ENCODE data around the gene SMAP2. TPM values are rescaled to one million over a fixed set of nuclear protein-coding genes. Genes with fewer than 3 reads are reported as not detected.

Gene SMAP2
- polyA plus RNA-seq, 3 donors = 302 to 382 (median 359) TPM

DNA sequence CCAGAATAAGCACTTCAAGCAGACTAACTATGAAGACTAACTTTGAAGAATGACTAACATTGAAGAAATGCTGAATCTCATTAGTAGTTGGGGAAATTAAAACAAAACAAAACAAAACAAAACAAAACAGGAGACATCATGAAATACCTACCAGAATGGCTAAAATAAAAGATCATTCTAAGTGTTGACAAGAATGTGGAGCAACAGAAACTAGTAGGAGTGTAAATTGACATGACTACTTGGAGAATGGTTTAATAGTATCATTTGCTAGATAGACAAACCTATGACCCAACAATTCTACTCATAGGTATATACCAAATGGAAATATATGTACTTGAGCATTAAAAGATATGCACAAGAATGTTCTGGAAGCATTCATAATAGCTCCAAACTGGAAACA is 57.9 kb downstream of the SMAP2 start:
- Mint-ChIP-seq H3K4me3 (no peak overlapping the region), H3K36me3 (peaks cover 3 to 14% of the 10 kb centered on the region in 2 donors), H3K9me3 (peaks cover 0 to 3% (median 0%) of the 10 kb centered on the region in 7 donors), H3K27me3 (ENCODE audit: low read depth in 3 of 3) (no peaks in the 10 kb centered on the region), H3K27ac (no peak overlapping the region), H3K4me1 (no peaks in the 10 kb centered on the region)
- Histone ChIP-seq H3K9ac (ENCODE audit: insufficient read depth, low read length, poor library complexity, severe bottlenecking) (no peak overlapping the region), H3K79me2 (ENCODE audit: insufficient read depth, low read length) (no peaks in the 10 kb centered on the region), H3K27me3 (ENCODE audit: control insufficient read depth in 2 of 2, insufficient read depth in 2 of 2, low read length in 2 of 2) (no peaks in the 10 kb centered on the region), H3K4me3 (replicated peaks in 1 of 3; ENCODE audit: low read depth in 2 of 3, low read length in 3 of 3) (no peak overlapping the region), H3K36me3 (replicated peaks in 1 of 2; ENCODE audit: control insufficient read depth in 1 of 2, insufficient read depth in 2 of 2, low read length in 2 of 2) (no peaks in the 10 kb centered on the region), H4K20me1 (ENCODE audit: insufficient read depth, low read length) (no peaks in the 10 kb centered on the region), H3K9me3 (replicated peaks in 1 of 2; ENCODE audit: control insufficient read depth in 1 of 2, insufficient read depth in 1 of 2, low read length in 2 of 2) (no peaks in the 10 kb centered on the region), H3K4me1 (ENCODE audit: control insufficient read depth in 1 of 2, insufficient read depth in 2 of 2, low read length in 2 of 2) (no peaks in the 10 kb centered on the region), H2AFZ (ENCODE audit: insufficient read depth, low read depth, low read length, poor library complexity, severe bottlenecking) (no peak overlapping the region), H3K4me2 (replicated peaks; ENCODE audit: extremely low read depth, low read length, poor library complexity, severe bottlenecking) (no peak overlapping the region), H3K27ac (ENCODE audit: low read depth in 1 of 2, low read length in 2 of 2) (no peak overlapping the region)
- intact Hi-C loops (cut with micrococcal nuclease) = loop anchor here in 1 of 2 donors (10.0 kb wide), 1 partner anchor 287 kb away; no protein-coding TSS in a partner anchor
- no peak for DNase-seq
- TF ChIP-seq, protein P1, sequence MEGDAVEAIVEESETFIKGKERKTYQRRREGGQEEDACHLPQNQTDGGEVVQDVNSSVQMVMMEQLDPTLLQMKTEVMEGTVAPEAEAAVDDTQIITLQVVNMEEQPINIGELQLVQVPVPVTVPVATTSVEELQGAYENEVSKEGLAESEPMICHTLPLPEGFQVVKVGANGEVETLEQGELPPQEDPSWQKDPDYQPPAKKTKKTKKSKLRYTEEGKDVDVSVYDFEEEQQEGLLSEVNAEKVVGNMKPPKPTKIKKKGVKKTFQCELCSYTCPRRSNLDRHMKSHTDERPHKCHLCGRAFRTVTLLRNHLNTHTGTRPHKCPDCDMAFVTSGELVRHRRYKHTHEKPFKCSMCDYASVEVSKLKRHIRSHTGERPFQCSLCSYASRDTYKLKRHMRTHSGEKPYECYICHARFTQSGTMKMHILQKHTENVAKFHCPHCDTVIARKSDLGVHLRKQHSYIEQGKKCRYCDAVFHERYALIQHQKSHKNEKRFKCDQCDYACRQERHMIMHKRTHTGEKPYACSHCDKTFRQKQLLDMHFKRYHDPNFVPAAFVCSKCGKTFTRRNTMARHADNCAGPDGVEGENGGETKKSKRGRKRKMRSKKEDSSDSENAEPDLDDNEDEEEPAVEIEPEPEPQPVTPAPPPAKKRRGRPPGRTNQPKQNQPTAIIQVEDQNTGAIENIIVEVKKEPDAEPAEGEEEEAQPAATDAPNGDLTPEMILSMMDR (IDR thresholded peaks at IDR 0.05) = no peak

GRCh38 chr1:40432644-40433390 is 59.3 kb downstream of the SMAP2 start:
- no peaks in the 10 kb centered on the region for H3K27me3 ChIP-seq (ENCODE audit: control insufficient read depth in 2 of 2, insufficient read depth in 2 of 2, low read length in 2 of 2)
- Mint-ChIP-seq H3K36me3 (peaks cover 0 to 8% of the 10 kb centered on the region in 2 donors), H3K27ac (no peak overlapping the region), H3K4me1 (no peaks in the 10 kb centered on the region), H3K4me3 (no peak overlapping the region), H3K27me3 (ENCODE audit: low read depth in 3 of 3) (no peaks in the 10 kb centered on the region), H3K9me3 (peaks cover 0 to 3% (median 0%) of the 10 kb centered on the region in 7 donors)
- H2AFZ ChIP-seq (ENCODE audit: insufficient read depth, low read depth, low read length, poor library complexity, severe bottlenecking) = no peak overlapping the region
- H3K4me1 ChIP-seq (ENCODE audit: control insufficient read depth in 1 of 2, insufficient read depth in 2 of 2, low read length in 2 of 2) = no peaks in the 10 kb centered on the region
- no peak for DNase-seq
- intact Hi-C loops (cut with micrococcal nuclease) = loop anchor here in 1 of 2 donors (10.0 kb wide), 1 partner anchor 288 kb away; no protein-coding TSS in a partner anchor
- no peak overlapping the region for H3K4me2 ChIP-seq (replicated peaks; ENCODE audit: extremely low read depth, low read length, poor library complexity, severe bottlenecking)
- no peak overlapping the region for H3K4me3 ChIP-seq (replicated peaks in 1 of 3; ENCODE audit: low read depth in 2 of 3, low read length in 3 of 3)
- H3K36me3 ChIP-seq (replicated peaks in 1 of 2; ENCODE audit: control insufficient read depth in 1 of 2, insufficient read depth in 2 of 2, low read length in 2 of 2) = no peaks in the 10 kb centered on the region
- 90% methylated on average over 2 of the region's 3 CpGs for WGBS (ENCODE audit: insufficient coverage)
- H3K79me2 ChIP-seq (ENCODE audit: insufficient read depth, low read length) = no peaks in the 10 kb centered on the region
- TF ChIP-seq, protein P1 (IDR thresholded peaks at IDR 0.05) = no peak
- H3K27ac ChIP-seq (ENCODE audit: low read depth in 1 of 2, low read length in 2 of 2) = no peak overlapping the region
- no peaks in the 10 kb centered on the region for H3K9me3 ChIP-seq (replicated peaks in 1 of 2; ENCODE audit: control insufficient read depth in 1 of 2, insufficient read depth in 1 of 2, low read length in 2 of 2)
- H4K20me1 ChIP-seq (ENCODE audit: insufficient read depth, low read length) = no peaks in the 10 kb centered on the region
- no peak overlapping the region for H3K9ac ChIP-seq (ENCODE audit: insufficient read depth, low read length, poor library complexity, severe bottlenecking)

Measured in CD14-positive monocyte (primary cell).